ENCODE measurements around the gene NDUFS8. TPM values are rescaled to one million over a fixed set of nuclear protein-coding genes. Genes with fewer than 3 reads are reported as not detected.
A peak's percentile ranks its signal among the peaks of the same experiment; 100 is the strongest.

Gene NDUFS8
- total and polyA plus RNA-seq, 2 of the 13 experiments (the other 11 are each of a cell fraction or from before 2014, with no cell fraction given): 96.7 to 158 TPM

DNA sequence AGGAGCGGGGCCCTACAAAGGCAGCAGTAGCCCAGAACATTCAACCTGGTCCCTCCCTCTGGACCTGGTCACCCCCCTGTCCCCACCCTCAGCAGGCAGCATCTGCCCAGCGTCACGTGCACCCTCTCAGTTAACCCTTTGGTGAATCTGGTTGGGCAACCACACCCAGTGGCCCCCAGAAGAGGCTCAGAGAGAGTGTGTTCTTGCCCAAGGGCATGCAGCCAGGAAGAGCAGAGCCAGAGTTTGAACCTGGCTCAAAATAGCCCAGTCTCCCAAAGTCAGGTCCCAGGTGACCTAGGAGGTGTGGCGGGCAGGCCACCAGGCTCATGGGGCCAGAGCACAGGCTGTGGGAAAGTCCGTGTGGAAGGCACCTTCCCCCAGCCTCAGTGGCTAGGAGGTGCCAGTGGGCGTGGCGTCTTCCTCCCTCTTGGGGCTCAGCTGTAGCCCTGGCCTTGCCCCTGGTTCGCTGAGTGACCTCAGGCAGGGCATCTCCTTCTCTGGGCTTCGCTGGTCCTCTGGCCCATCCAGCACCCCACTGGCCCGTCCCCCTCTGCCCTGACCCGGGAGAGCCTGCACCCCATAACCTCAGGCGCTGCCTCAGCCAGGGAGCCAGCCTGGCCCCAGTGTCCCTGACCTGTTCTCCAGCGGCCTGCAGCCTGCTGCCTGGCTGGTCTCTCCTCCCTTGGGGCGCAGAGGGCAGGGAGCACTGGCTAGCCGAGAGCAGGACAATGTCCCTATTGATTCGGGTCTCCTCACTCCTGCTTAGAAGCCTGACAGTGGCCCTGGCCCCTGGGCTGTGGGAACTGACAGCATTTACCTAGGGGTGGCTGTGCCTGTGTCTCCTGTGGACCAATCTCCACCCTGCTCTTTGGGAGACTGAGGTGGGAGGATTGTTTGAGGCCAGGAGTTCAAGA, 13.3 kb upstream of the NDUFS8 start (continued):
- TF ChIP-seq, protein P1, sequence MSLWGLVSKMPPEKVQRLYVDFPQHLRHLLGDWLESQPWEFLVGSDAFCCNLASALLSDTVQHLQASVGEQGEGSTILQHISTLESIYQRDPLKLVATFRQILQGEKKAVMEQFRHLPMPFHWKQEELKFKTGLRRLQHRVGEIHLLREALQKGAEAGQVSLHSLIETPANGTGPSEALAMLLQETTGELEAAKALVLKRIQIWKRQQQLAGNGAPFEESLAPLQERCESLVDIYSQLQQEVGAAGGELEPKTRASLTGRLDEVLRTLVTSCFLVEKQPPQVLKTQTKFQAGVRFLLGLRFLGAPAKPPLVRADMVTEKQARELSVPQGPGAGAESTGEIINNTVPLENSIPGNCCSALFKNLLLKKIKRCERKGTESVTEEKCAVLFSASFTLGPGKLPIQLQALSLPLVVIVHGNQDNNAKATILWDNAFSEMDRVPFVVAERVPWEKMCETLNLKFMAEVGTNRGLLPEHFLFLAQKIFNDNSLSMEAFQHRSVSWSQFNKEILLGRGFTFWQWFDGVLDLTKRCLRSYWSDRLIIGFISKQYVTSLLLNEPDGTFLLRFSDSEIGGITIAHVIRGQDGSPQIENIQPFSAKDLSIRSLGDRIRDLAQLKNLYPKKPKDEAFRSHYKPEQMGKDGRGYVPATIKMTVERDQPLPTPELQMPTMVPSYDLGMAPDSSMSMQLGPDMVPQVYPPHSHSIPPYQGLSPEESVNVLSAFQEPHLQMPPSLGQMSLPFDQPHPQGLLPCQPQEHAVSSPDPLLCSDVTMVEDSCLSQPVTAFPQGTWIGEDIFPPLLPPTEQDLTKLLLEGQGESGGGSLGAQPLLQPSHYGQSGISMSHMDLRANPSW (CRISPR knock-in tag; IDR thresholded peaks at IDR 0.05; ENCODE audit: borderline replicate concordance): peak; percentile 47; the same call in 1 of the 2 replicates
- TF ChIP-seq HNF4A (CRISPR knock-in tag; IDR thresholded peaks at IDR 0.05): peak; percentile 89
- TF ChIP-seq MYNN (CRISPR knock-in tag; IDR thresholded peaks at IDR 0.05; ENCODE audit: low read depth): no peak
- TF ChIP-seq, protein P2, sequence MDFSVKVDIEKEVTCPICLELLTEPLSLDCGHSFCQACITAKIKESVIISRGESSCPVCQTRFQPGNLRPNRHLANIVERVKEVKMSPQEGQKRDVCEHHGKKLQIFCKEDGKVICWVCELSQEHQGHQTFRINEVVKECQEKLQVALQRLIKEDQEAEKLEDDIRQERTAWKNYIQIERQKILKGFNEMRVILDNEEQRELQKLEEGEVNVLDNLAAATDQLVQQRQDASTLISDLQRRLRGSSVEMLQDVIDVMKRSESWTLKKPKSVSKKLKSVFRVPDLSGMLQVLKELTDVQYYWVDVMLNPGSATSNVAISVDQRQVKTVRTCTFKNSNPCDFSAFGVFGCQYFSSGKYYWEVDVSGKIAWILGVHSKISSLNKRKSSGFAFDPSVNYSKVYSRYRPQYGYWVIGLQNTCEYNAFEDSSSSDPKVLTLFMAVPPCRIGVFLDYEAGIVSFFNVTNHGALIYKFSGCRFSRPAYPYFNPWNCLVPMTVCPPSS (IDR thresholded peaks at IDR 0.05): no peak
- TF ChIP-seq, protein P3, sequence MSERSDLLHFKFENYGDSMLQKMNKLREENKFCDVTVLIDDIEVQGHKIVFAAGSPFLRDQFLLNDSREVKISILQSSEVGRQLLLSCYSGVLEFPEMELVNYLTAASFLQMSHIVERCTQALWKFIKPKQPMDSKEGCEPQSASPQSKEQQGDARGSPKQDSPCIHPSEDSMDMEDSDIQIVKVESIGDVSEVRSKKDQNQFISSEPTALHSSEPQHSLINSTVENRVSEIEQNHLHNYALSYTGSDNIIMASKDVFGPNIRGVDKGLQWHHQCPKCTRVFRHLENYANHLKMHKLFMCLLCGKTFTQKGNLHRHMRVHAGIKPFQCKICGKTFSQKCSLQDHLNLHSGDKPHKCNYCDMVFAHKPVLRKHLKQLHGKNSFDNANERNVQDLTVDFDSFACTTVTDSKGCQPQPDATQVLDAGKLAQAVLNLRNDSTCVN (CRISPR knock-in tag; IDR thresholded peaks at IDR 0.05; ENCODE audit: borderline replicate concordance): peak; percentile 60; the same call in 1 of the 2 replicates
- no peak; the same call in 1 of the 2 replicates for TF ChIP-seq ZNF460 (CRISPR knock-in tag; IDR thresholded peaks at IDR 0.05; ENCODE audit: borderline replicate concordance)
- TF ChIP-seq RBFOX2 (IDR thresholded peaks at IDR 0.05; ENCODE audit: low read depth, low read length): peak; percentile 75
- TF ChIP-seq ZBTB7B (CRISPR knock-in tag; IDR thresholded peaks at IDR 0.05): peak; percentile 50; the same call in 1 of the 2 replicates
- TF ChIP-seq ZNF570 (CRISPR knock-in tag; IDR thresholded peaks at IDR 0.05; ENCODE audit: borderline replicate concordance): no peak
- TF ChIP-seq ZNF616 (CRISPR knock-in tag; IDR thresholded peaks at IDR 0.05; ENCODE audit: low read depth): peak; percentile 79; the same call in 1 of the 2 replicates
- TF ChIP-seq, protein P4, sequence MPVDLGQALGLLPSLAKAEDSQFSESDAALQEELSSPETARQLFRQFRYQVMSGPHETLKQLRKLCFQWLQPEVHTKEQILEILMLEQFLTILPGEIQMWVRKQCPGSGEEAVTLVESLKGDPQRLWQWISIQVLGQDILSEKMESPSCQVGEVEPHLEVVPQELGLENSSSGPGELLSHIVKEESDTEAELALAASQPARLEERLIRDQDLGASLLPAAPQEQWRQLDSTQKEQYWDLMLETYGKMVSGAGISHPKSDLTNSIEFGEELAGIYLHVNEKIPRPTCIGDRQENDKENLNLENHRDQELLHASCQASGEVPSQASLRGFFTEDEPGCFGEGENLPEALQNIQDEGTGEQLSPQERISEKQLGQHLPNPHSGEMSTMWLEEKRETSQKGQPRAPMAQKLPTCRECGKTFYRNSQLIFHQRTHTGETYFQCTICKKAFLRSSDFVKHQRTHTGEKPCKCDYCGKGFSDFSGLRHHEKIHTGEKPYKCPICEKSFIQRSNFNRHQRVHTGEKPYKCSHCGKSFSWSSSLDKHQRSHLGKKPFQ (CRISPR knock-in tag; IDR thresholded peaks at IDR 0.05; ENCODE audit: insufficient replicate concordance): no peak
- TF ChIP-seq ZNF543 (CRISPR knock-in tag; IDR thresholded peaks at IDR 0.05): peak; percentile 42; the same call in 1 of the 2 replicates
- peak; percentile 22 for TF ChIP-seq YY1 (IDR thresholded peaks at IDR 0.05; ENCODE audit: insufficient read depth, insufficient replicate concordance, low read depth, low read length)
- peak; percentile 66 for TF ChIP-seq NR2C2 (CRISPR knock-in tag; IDR thresholded peaks at IDR 0.05; ENCODE audit: borderline replicate concordance)
- TF ChIP-seq, protein P5, sequence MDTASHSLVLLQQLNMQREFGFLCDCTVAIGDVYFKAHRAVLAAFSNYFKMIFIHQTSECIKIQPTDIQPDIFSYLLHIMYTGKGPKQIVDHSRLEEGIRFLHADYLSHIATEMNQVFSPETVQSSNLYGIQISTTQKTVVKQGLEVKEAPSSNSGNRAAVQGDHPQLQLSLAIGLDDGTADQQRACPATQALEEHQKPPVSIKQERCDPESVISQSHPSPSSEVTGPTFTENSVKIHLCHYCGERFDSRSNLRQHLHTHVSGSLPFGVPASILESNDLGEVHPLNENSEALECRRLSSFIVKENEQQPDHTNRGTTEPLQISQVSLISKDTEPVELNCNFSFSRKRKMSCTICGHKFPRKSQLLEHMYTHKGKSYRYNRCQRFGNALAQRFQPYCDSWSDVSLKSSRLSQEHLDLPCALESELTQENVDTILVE (CRISPR knock-in tag; IDR thresholded peaks at IDR 0.05): no peak
- no peak for TF ChIP-seq ZNF17 (CRISPR knock-in tag; IDR thresholded peaks at IDR 0.05)
- peak; percentile 93 for TF ChIP-seq ADNP (CRISPR knock-in tag; IDR thresholded peaks at IDR 0.05)
- TF ChIP-seq ZNF672 (CRISPR knock-in tag; IDR thresholded peaks at IDR 0.05): no peak
